K562 (cell line): Measurements from ENCODE around the gene SHMT1.

Experiments
- ARNT ChIP-seq, 2 experiments: fragments of 450-650 bp; IDR thresholded peaks; 2 replicates each; pipeline ENCODE4 v1.6.1; 2016; ENCODE audit warnings: mild to moderate bottlenecking in 1 of 2
- BHLHE40 ChIP-seq: IDR thresholded peaks from 2 replicates; pipeline ENCODE4 v1.6.1; 2011; ENCODE audit warnings: low read length, improper control_type of control experiment
- FOXM1 ChIP-seq, 2 experiments: fragments of 450-650 bp in 1 of 2; sonication (generic) in 1 of 2; formaldehyde crosslinking in 1 of 2; IDR thresholded peaks; 2 replicates each; pipeline versions ENCODE4 v1.6.1 to v1.9.0; 2017 to 2022; ENCODE audit warnings: low read depth in 2 of 2, mild to moderate bottlenecking in 2 of 2, missing genetic modification reagents in 1 of 2, moderate library complexity in 1 of 2
- GABPA ChIP-seq: fragments of 200-800 bp; sonication (Bioruptor generic); conservative IDR thresholded peaks from 2 replicates; pipeline ENCODE4 v1.6.1; 2016; ENCODE audit warnings: low read depth, missing genetic modification characterization, missing compliant biosample characterization
- KLF6 ChIP-seq: fragments of 250-450 bp; sonication (Bioruptor Pico); IDR thresholded peaks from 2 replicates; pipeline ENCODE4 v1.4.0; 2020; ENCODE audit warnings: mild to moderate bottlenecking, moderate library complexity, borderline replicate concordance
- MAFG ChIP-seq: fragments of 450-650 bp; conservative IDR thresholded peaks from 2 replicates; pipeline ENCODE4 v1.6.1; 2016; ENCODE audit warnings: missing genetic modification characterization, missing compliant biosample characterization
- POLR2AphosphoS5 ChIP-seq: IDR thresholded peaks from 2 replicates; pipeline ENCODE4 v1.6.1; 2011; ENCODE audit warnings: mild to moderate bottlenecking, low read depth, low read length, moderate library complexity; ENCODE audit not compliant: control insufficient read depth, insufficient read depth
- POLR2B ChIP-seq: fragments of 450-650 bp; IDR thresholded peaks from 2 replicates; pipeline ENCODE4 v1.6.1; 2018; ENCODE audit warnings: low read depth; ENCODE audit not compliant: partially characterized antibody
- ZNF133 ChIP-seq: fragments of 250-450 bp; sonication (Bioruptor Pico); IDR thresholded peaks from 2 replicates; pipeline ENCODE4 v1.4.0; 2020; ENCODE audit warnings: mild to moderate bottlenecking
- TF ChIP-seq, protein P1 (sequence below), 2 experiments: fragments of 450-650 bp; formaldehyde crosslinking in 1 of 2; IDR thresholded peaks; 2 replicates each; pipeline versions ENCODE4 v1.4.0 to v1.6.1; 2014 to 2020; ENCODE audit warnings: mild to moderate bottlenecking in 2 of 2, borderline replicate concordance in 1 of 2, low read depth in 1 of 2
- TF ChIP-seq, protein P2 (sequence below): fragments of 250-450 bp; sonication (Bioruptor Pico); IDR thresholded peaks from 2 replicates; pipeline ENCODE4 v1.8.0; 2021; ENCODE audit warnings: moderate library complexity, mild to moderate bottlenecking, inconsistent platforms
- TF ChIP-seq, protein P3 (sequence below): fragments of 250-450 bp; sonication (Bioruptor Pico); IDR thresholded peaks from 2 replicates; pipeline ENCODE4 v1.4.0; 2020; ENCODE audit warnings: mild to moderate bottlenecking, moderate library complexity
- TF ChIP-seq, protein P4 (sequence below), 3 experiments: IDR thresholded peaks in 2 of 3; conservative IDR thresholded peaks in 1 of 3; 2 replicates each; pipeline ENCODE4 v1.5.1; 2011 to 2012; ENCODE audit warnings: low read length in 3 of 3, mild to moderate bottlenecking in 3 of 3, control low read depth in 2 of 3, improper control_type of control experiment in 1 of 3, inconsistent platforms in 1 of 3, low read depth in 1 of 3, mixed read lengths in 1 of 3, moderate library complexity in 1 of 3; ENCODE audit not compliant: insufficient read depth in 2 of 3

DNA sequence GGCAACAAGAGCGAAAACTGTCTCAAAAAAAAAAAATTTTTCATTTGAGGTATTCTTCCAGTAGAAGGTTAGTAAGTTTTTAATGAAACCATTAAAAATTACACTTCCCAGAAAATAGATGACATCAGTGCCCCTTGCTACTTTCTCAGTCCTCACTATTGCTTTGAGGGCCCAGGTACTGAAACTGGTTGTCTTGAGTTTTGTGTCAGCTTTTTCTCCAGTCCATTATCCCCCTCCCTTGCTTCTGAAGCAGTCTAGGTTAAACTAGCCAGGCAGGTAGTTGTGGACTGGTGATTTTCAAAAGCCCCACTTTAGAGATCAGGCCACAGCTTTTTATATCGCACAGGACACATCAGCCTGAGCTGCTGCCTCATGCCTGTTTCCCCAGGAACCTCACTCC lies 37.3 kb downstream of the SHMT1 start:
- TF ChIP-seq, protein P1, sequence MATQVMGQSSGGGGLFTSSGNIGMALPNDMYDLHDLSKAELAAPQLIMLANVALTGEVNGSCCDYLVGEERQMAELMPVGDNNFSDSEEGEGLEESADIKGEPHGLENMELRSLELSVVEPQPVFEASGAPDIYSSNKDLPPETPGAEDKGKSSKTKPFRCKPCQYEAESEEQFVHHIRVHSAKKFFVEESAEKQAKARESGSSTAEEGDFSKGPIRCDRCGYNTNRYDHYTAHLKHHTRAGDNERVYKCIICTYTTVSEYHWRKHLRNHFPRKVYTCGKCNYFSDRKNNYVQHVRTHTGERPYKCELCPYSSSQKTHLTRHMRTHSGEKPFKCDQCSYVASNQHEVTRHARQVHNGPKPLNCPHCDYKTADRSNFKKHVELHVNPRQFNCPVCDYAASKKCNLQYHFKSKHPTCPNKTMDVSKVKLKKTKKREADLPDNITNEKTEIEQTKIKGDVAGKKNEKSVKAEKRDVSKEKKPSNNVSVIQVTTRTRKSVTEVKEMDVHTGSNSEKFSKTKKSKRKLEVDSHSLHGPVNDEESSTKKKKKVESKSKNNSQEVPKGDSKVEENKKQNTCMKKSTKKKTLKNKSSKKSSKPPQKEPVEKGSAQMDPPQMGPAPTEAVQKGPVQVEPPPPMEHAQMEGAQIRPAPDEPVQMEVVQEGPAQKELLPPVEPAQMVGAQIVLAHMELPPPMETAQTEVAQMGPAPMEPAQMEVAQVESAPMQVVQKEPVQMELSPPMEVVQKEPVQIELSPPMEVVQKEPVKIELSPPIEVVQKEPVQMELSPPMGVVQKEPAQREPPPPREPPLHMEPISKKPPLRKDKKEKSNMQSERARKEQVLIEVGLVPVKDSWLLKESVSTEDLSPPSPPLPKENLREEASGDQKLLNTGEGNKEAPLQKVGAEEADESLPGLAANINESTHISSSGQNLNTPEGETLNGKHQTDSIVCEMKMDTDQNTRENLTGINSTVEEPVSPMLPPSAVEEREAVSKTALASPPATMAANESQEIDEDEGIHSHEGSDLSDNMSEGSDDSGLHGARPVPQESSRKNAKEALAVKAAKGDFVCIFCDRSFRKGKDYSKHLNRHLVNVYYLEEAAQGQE (IDR thresholded peaks at IDR 0.05; ENCODE audit: borderline replicate concordance): no peak
- TF ChIP-seq, protein P1 (CRISPR knock-in tag; IDR thresholded peaks at IDR 0.05; ENCODE audit: low read depth): no peak
- TF ChIP-seq KLF6 (CRISPR knock-in tag) (no peak), ARNT (IDR thresholded peaks at IDR 0.05) (no peak), BHLHE40 (no peak), POLR2AphosphoS5 (no peak), POLR2B (no peak), ZNF133 (CRISPR knock-in tag) (no peak), GABPA (tag) (no peak), MAFG (no peak), FOXM1 (IDR thresholded peaks at IDR 0.05; ENCODE audit: low read depth) (no peak), FOXM1 (CRISPR knock-in tag; IDR thresholded peaks at IDR 0.05; ENCODE audit: low read depth) (no peak)
- TF ChIP-seq, protein P2, sequence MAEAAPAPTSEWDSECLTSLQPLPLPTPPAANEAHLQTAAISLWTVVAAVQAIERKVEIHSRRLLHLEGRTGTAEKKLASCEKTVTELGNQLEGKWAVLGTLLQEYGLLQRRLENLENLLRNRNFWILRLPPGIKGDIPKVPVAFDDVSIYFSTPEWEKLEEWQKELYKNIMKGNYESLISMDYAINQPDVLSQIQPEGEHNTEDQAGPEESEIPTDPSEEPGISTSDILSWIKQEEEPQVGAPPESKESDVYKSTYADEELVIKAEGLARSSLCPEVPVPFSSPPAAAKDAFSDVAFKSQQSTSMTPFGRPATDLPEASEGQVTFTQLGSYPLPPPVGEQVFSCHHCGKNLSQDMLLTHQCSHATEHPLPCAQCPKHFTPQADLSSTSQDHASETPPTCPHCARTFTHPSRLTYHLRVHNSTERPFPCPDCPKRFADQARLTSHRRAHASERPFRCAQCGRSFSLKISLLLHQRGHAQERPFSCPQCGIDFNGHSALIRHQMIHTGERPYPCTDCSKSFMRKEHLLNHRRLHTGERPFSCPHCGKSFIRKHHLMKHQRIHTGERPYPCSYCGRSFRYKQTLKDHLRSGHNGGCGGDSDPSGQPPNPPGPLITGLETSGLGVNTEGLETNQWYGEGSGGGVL: no peak
- TF ChIP-seq, protein P3, sequence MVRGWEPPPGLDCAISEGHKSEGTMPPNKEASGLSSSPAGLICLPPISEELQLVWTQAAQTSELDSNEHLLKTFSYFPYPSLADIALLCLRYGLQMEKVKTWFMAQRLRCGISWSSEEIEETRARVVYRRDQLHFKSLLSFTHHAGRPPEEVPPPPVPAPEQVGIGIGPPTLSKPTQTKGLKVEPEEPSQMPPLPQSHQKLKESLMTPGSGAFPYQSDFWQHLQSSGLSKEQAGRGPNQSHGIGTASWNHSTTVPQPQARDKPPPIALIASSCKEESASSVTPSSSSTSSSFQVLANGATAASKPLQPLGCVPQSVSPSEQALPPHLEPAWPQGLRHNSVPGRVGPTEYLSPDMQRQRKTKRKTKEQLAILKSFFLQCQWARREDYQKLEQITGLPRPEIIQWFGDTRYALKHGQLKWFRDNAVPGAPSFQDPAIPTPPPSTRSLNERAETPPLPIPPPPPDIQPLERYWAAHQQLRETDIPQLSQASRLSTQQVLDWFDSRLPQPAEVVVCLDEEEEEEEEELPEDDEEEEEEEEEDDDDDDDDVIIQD: no peak
- TF ChIP-seq, protein P4, sequence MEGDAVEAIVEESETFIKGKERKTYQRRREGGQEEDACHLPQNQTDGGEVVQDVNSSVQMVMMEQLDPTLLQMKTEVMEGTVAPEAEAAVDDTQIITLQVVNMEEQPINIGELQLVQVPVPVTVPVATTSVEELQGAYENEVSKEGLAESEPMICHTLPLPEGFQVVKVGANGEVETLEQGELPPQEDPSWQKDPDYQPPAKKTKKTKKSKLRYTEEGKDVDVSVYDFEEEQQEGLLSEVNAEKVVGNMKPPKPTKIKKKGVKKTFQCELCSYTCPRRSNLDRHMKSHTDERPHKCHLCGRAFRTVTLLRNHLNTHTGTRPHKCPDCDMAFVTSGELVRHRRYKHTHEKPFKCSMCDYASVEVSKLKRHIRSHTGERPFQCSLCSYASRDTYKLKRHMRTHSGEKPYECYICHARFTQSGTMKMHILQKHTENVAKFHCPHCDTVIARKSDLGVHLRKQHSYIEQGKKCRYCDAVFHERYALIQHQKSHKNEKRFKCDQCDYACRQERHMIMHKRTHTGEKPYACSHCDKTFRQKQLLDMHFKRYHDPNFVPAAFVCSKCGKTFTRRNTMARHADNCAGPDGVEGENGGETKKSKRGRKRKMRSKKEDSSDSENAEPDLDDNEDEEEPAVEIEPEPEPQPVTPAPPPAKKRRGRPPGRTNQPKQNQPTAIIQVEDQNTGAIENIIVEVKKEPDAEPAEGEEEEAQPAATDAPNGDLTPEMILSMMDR (IDR thresholded peaks at IDR 0.05 in 2 of 3, conservative IDR thresholded peaks at IDR 0.05 in 1 of 3; ENCODE audit: insufficient read depth in 2 of 3, low read depth in 1 of 3, low read length in 3 of 3): no peak
